ENCODE data around the gene HHAT. TPM values are rescaled to one million over a fixed set of nuclear protein-coding genes. Genes with fewer than 3 reads are reported as not detected.
A peak's percentile ranks its signal among the peaks of the same experiment; 100 is the strongest.

Gene HHAT
- total RNA-seq, 1 experiment from 2014 or later: 8.1 TPM

DNA sequence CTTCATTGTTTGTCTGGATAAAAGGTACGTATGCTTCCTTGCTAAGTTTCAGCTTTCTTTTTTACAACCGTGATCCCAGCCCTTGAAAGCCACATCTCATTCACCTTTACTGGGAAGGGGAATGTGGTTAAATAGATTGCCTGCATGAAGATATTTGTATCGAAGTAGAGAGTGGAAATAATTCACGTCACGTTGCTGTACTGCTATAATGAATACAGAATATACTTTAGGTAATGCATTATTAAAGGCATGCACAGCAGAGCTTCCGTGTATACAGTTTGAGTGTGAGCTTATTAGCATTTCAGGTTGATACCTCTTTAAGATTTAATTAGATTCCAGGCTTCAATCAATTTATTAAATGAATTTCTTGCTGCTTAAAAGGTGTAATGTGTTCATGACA, 153.8 kb downstream of the HHAT start:
- no peak for DNase-seq (ENCODE audit: low read depth)

DNA sequence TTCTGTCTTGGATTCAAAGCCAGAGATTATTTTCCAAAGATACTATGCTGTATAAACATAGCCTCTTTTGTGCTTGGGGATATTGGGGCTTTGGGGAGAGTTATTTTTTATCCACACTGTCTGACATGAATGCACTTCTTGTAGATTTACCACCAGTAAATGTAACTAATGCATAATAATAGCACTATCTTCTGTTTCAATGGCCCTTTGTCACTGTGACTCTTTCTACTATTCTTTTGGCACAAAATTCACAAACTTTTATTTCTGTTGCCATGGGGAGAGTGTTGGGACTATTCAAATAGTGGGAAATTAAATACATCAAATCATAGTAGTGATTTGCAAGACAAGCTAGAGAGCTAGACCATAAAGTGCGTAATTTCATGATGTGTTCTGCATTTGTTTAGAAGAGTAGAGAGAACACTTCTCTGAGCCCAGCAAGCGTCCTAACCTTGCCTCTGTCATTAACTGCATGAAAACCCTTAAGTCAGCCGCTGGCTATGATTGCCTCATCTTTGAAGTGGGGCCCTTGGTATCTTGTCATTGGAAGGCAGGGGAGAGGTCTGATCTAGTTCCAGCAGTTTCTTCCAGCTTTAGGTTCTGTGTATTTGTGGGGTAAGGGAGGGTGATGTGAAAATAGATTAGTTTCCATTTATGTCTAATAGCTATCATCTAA, 154.4 kb downstream of the HHAT start:
- DNase-seq (ENCODE audit: low read depth): no peak

- no peak for DNase-seq (ENCODE audit: low read depth)
Measured at GRCh38 chr1:210483821-210484220, 155.1 kb downstream of the HHAT start.

GRCh38 chr1:210487021-210487420, 158.3 kb downstream of the HHAT start:
- no peak for DNase-seq (ENCODE audit: low read depth)

DNA sequence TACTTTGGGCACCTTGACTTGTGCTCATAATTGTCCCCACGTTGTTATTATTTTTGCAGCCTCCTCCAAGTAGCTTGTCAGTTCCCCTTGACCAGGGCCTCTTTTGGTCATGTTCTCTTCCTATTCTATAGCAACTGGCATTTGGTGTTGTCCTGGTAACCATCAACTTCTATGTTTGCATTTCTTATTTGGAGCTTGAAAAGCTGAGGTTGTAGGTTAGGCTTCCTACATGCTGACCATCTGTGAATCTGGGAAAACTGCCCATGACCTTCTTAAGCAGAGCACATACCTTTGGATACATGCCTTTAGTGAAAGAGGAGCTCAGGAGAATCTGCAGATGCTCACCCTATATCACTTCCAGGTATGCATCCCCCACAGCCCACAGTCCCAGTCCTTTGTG, 160.8 kb downstream of the HHAT start:
- no peak for DNase-seq (ENCODE audit: low read depth)

DNA sequence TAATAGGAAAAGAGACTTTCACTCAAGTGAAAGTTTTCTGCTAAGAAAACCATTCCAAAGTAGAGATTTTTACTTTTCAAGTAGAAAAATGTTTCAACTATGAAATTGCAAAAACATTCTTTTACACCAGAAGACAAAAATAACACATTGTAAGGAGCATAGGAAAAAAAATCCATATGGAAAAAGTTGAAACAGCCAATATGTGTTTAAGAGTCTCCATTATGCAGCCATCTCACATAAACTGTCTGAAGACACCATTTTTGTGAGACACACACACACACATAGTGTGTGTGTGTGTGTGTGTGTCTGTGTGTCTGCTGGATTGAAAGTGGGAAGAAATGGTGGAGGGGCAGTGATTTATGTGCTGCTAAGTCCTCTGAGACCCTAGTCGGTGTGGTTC, 162.1 kb downstream of the HHAT start:
- no peak for DNase-seq (ENCODE audit: low read depth)

DNA sequence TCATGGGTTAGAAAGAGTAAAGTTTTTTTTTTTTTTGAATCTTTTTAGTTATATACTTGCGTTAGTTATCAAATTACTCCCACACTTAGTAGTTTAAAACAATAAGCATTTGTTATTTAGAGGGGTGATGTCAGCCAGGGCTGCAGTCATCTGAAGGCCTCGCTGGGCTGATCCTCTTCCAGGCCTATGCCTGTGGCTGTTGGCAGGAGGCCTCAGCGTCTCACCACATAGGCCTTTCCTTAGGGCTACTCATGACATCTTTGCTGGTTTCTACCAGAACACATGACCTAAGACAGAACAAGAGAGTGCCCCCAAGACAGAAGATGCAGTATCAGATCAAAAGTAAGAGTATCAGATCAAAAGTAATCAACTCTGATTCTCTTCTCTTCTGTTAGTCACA, 167.4 kb downstream of the HHAT start:
- peak; percentile 80 for DNase-seq (ENCODE audit: low read depth)

GRCh38 chr1:210499956-210500355, 171.3 kb downstream of the HHAT start:
- DNase-seq (ENCODE audit: low read depth): no peak

GRCh38 chr1:210500831-210501230, 172.1 kb downstream of the HHAT start:
- no peak for DNase-seq (ENCODE audit: low read depth)

DNA sequence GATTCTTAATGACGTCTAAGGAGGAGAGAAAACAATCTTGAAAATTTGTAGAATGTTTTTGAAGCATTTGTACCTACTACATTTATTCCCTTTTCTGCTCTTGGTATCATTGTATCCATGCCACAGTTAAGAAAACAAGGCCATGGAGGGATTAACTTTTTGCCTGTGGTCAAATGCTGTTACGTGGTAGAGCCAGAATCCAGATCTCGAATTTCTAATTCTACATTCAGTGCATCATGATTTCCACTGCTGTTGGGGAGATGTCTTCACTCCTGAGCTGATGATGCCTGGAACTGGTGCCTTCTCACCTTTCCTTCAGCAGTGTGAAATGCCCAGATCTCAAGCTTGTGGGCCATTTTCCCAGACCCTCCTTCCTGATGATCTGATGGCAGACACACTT, 175.6 kb downstream of the HHAT start:
- no peak for DNase-seq (ENCODE audit: low read depth)

DNA sequence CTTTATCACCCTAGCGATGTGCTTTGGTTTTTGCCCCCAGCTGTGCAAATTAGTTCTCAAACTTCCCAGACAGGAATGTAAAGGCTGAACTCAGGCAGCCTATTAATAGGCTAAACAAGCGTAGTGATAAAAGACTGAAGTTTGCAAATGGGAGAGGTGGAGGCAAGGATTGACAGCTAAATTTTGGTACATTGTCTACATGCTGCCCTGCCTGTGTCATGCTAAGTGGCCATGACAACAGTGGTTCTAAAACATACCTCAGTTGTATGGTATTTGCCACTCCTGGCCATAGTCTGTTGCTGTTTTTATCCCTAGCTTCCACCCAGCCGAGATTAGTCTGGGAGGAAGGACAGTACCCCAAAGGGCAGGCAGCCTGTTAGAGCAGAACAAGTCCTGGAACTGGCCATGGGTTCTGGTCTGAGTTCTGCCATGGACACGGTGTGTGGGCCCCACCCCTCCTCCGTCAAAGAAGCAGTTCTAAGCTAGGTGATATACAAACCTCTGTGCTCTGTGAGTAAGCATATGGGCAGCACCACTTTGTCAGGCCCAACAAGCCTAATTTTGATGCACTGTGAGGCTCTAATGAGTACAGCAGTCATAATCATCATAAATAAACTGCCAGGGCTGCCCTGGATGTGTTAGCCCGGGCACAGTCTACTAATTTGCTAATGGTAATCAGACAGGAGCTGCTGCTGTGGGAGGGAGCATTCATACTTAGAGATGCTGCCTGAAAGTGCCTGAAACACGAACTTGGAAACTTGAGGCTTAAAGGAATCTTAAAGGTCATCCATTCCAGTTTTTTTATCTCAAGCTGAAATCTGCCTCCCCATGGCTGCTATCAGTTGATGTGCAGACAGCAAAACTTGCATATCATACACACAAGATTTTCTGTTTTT, 177.1 kb downstream of the HHAT start:
- DNase-seq (ENCODE audit: low read depth): no peak

GRCh38 chr1:210506689-210507088, 178.0 kb downstream of the HHAT start:
- no peak for DNase-seq (ENCODE audit: low read depth)

DNA sequence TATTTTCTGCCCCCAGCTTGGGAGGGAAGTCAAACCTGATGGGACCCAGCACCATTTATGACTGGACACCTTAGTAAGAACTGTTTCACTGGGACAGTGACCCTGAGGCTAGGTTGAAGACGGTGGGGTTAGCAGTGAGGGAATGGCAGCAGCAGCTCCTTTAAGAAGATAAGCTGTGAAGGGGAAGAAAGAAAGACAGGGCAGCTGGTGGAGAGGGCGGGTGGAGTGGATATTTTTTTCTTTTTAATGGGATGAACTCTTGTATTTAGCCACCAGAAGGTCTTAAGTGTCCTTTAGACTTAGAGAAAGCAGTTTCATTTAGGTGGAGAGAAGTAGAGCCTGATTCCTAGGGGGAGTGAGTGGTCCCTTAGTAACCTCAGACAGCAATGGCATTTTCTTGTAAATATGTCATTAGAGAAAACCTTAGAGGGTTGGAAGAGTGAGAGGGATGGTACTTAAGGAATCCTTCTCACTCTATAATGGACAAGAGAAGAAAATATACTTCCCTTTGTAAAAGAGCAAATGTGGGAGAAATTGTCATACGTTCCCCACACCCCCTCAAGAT, 187.5 kb downstream of the HHAT start:
- no peak for DNase-seq (ENCODE audit: low read depth)

- DNase-seq (ENCODE audit: low read depth): no peak
Measured at GRCh38 chr1:210516697-210517459, 188.2 kb downstream of the HHAT start.

DNA sequence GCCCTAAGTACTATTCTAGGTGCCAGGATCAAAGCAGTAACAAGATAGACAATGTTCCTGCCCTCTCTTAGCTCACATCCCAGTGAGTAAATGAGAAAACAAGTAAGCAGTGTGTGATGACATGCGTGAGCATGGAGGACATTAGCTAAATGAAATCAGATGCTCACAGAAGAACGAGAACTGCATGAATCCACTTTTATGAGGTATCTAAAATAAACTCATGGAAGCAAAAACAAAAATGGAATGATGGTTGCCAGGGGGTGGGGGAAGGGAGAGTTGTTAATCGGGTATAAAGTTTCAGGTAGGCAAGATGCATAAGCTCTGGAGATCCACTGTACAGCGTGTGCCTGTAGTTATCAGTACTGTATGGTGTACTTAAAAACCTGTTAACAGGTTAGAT, 195.1 kb downstream of the HHAT start:
- DNase-seq (ENCODE audit: low read depth): no peak

GRCh38 chr1:210525716-210526454, 197.2 kb downstream of the HHAT start:
- DNase-seq (ENCODE audit: low read depth): no peak

DNA sequence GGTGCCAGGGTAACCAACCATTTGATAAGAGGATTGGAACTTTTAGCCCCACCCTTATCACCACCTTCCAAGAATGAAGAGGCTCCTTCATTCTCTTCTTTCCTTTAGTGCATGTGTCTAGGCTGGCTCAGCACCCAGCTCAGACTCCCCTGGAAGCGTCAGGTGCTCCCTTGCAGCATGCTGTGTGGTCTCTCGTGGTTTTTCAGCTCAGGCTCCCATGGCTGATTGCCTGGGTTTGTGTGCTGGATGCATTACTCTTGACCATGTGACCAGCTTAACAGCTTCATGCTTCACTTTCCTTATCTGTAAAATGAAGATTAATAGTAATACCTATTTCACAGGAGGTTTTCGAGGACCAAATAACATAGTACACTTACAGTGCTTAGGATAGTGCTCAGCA, 198.4 kb downstream of the HHAT start:
- peak; percentile 26 for DNase-seq (ENCODE audit: low read depth)

DNA sequence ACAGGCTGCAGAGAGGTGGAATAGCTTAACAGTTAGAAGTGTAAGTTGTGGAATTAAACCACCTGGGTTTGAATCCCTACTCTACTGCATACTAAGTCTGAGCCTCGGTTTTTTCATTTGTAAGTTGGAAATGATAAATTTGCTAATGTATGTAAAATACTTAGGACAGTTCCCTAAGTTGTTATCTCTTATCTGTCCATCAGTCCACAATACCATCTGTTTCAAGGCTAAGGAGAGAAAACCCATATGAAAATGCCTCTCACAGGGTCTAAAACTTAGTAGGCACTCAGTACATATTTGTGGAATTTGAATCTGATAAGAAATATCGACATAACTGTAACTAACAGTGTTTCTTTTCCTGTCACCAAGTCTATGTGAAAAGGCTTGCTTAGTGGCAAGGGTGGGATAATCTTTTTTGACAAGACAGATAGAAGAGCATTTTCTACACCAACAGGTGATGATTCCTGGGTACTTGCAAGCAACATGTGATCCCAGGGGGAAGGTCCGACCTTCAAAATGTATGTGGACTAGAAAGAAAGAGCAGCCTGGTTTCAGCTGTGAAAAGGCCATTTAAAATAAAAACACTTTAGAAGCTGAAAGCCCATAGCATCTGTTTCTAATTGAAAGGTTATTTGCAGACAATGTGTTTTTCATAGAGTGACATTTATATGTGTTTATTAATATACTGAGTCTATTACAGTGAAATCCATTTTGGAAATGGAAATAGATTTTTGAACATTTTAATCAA, 202.9 kb downstream of the HHAT start:
- no peak for DNase-seq (ENCODE audit: low read depth)

DNA sequence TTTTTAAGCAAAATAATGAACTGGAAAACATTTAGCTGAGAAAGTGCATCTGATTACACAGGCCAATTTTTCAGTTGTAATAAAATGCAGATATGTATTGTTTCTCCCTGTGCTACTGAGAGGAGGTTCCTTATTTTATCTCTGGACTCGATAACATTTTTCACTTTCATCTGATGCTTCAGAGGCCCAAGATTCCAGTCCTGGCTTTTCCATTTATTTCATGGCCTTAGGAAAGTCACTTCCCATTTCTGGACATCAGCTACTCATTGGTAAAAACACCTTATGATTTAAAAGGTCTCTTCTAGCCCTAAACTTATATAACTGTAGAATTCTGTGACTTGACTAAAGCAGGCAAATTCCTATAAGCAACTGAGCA, 203.5 kb downstream of the HHAT start:
- no peak for DNase-seq (ENCODE audit: low read depth)

DNA sequence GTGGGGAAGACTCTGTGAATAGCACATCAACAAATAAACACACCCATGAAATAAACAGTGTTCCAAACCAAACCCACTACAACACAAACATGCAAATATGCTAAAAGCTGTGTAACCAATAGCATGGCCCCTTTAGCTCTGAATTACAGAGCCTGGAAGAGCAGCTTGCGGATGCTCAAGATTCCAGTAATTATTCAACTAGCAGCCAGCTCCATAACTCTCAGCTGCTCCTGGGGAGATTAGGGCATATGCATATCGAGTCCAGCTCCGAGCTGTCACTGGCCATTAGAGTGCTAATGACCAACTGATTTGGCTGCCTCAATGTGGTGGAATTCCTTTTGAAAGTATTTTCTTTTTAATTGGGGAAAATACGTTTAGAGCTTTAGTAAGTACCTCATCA, 207.1 kb downstream of the HHAT start:
- no peak for DNase-seq (ENCODE audit: low read depth)

Data from HT1080 (cell line).